IMR-90 (cell line): ENCODE results near the gene KLHDC10. TPM values are rescaled to one million over a fixed set of nuclear protein-coding genes. Genes with fewer than 3 reads are reported as not detected.
A peak's percentile ranks its signal among the peaks of the same experiment; 100 is the strongest.

Experiments used
- ATAC-seq: fragments of 200-7000 bp; cut with Tn5 transposase; 2 replicates; pipeline ENCODE4 v1.9.1; 2020; ENCODE audit warnings: low read depth, mild to moderate bottlenecking, moderate library complexity
- BruUV-seq: library from RNA; stranded (reverse); fragments of 400-500 nt; replicated peaks from 2 replicates; lab custom pipeline; 2021; lab: Mats Ljungman, UMichigan
- CTCF ChIA-PET: fragments of 300-600 bp; formaldehyde crosslinking; extraction: SDS; loops from one replicate; lab custom pipeline; 2021; ENCODE audit warnings: antibody characterized with exemption; lab: Yijun Ruan, JAX
- POLR2A ChIA-PET: fragments of 300-600 bp; sonication (Branson Sonifier 250); formaldehyde crosslinking; loops from one replicate; lab custom pipeline; 2022; ENCODE audit warnings: antibody characterized with exemption; ENCODE audit not compliant: unreplicated experiment; lab: Charles Lee
- DNase-seq: peaks from one replicate; pipeline ENCODE4 v3.0.0; 2013
- H2AFZ ChIP-seq: replicated peaks from 2 replicates; pipeline ENCODE3; 2013; ENCODE audit warnings: low read length, mild to moderate bottlenecking; ENCODE audit not compliant: poor library complexity
- H2AK5ac ChIP-seq: 2 replicates; pipeline ENCODE4 v1.6.1; 2013; ENCODE audit warnings: low read depth, low read length, inconsistent platforms
- H2AK9ac ChIP-seq: replicated peaks from 2 replicates; pipeline ENCODE3; 2013; ENCODE audit warnings: mild to moderate bottlenecking, low read depth, low read length, moderate library complexity; ENCODE audit not compliant: poor library complexity
- H2BK120ac ChIP-seq: 2 replicates; pipeline ENCODE4 v1.6.1; 2013; ENCODE audit warnings: low read depth, low read length, inconsistent platforms
- H2BK15ac ChIP-seq: 3 replicates; pipeline ENCODE4 v1.6.1; 2013; ENCODE audit warnings: low read depth, low read length, inconsistent platforms
- H2BK20ac ChIP-seq: 2 replicates; pipeline ENCODE4 v1.6.1; 2013; ENCODE audit warnings: low read depth, mild to moderate bottlenecking, inconsistent platforms, low read length, moderate library complexity
- H2BK5ac ChIP-seq: 2 replicates; pipeline ENCODE4 v1.6.1; 2013; ENCODE audit warnings: mild to moderate bottlenecking, low read depth, low read length, inconsistent platforms; ENCODE audit not compliant: poor library complexity, severe bottlenecking
- H3K14ac ChIP-seq: replicated peaks from 2 replicates; pipeline ENCODE4 v1.6.1; 2013; ENCODE audit warnings: low read depth, low read length, inconsistent platforms
- H3K18ac ChIP-seq: 2 replicates; pipeline ENCODE4 v1.6.1; 2013; ENCODE audit warnings: low read depth, low read length, control low read depth
- H3K23ac ChIP-seq: 2 replicates; pipeline ENCODE4 v1.6.1; 2013; ENCODE audit warnings: low read depth, low read length, inconsistent platforms
- H3K27ac ChIP-seq: 2 replicates; pipeline ENCODE4 v1.5.1; 2013; ENCODE audit warnings: mild to moderate bottlenecking, control low read depth, low read length; ENCODE audit not compliant: insufficient read depth
- H3K27me3 ChIP-seq: 2 replicates; pipeline ENCODE4 v1.6.1; 2013; ENCODE audit warnings: low read length; ENCODE audit not compliant: control insufficient read depth, insufficient read depth
- H3K36me3 ChIP-seq: 2 replicates; pipeline ENCODE4 v1.6.1; 2013; ENCODE audit warnings: low read length, mixed read lengths; ENCODE audit not compliant: control insufficient read depth, insufficient read depth
- H3K4ac ChIP-seq: 2 replicates; pipeline ENCODE4 v1.6.1; 2013; ENCODE audit warnings: low read depth, low read length, inconsistent platforms
- H3K4me1 ChIP-seq: 2 replicates; pipeline ENCODE4 v1.6.1; 2013; ENCODE audit warnings: low read length, mixed read lengths; ENCODE audit not compliant: control insufficient read depth, insufficient read depth
- H3K4me2 ChIP-seq: 2 replicates; pipeline ENCODE4 v1.6.1; 2013; ENCODE audit warnings: low read depth, mild to moderate bottlenecking, control low read depth, low read length, moderate library complexity
- H3K4me3 ChIP-seq: 2 replicates; pipeline ENCODE4 v1.5.1; 2013; ENCODE audit warnings: low read depth, mild to moderate bottlenecking, control low read depth, low read length, moderate library complexity; ENCODE audit not compliant: insufficient read depth
- H3K56ac ChIP-seq: 2 replicates; pipeline ENCODE4 v1.6.1; 2013; ENCODE audit warnings: low read length, inconsistent platforms; ENCODE audit not compliant: insufficient read depth; ENCODE audit errors: extremely low read depth
- H3K79me1 ChIP-seq, 2 experiments: 2 replicates each; pipeline ENCODE4 v1.6.1; 2013; ENCODE audit warnings: low read length in 2 of 2, inconsistent platforms in 1 of 2, low read depth in 1 of 2
- H3K9ac ChIP-seq: 2 replicates; pipeline ENCODE4 v1.6.1; 2013; ENCODE audit warnings: low read depth, low read length, control low read depth
- H3K9me1 ChIP-seq: 2 replicates; pipeline ENCODE4 v1.6.1; 2013; ENCODE audit warnings: low read length, inconsistent platforms; ENCODE audit not compliant: insufficient read depth
- H3K9me3 ChIP-seq: 2 replicates; pipeline ENCODE4 v1.6.1; 2013; ENCODE audit warnings: low read length; ENCODE audit not compliant: control insufficient read depth, insufficient read depth
- H4K20me1 ChIP-seq: 2 replicates; pipeline ENCODE4 v1.6.1; 2013; ENCODE audit warnings: low read length, inconsistent platforms; ENCODE audit not compliant: insufficient read depth
- H4K5ac ChIP-seq: 2 replicates; pipeline ENCODE4 v1.6.1; 2013; ENCODE audit warnings: mild to moderate bottlenecking, low read depth, low read length, control low read depth
- H4K8ac ChIP-seq, 2 experiments: 2 replicates each; pipeline ENCODE4 v1.6.1; 2013; ENCODE audit warnings: low read depth in 2 of 2, low read length in 2 of 2, control low read depth in 1 of 2, inconsistent platforms in 1 of 2
- H4K91ac ChIP-seq: 2 replicates; pipeline ENCODE4 v1.6.1; 2013; ENCODE audit warnings: low read depth, low read length, inconsistent platforms; ENCODE audit not compliant: insufficient read depth
- CHD1 ChIP-seq: IDR thresholded peaks from 2 replicates; pipeline ENCODE4 v1.6.1; 2012; ENCODE audit warnings: low read depth, low read length, improper control_type of control experiment
- FOS ChIP-seq: fragments of 150-350 bp; IDR thresholded peaks from 2 replicates; pipeline ENCODE4 v1.6.1; 2016; ENCODE audit warnings: low read depth, low read length
- MAFK ChIP-seq: IDR thresholded peaks from 2 replicates; pipeline ENCODE4 v1.6.1; 2012; ENCODE audit warnings: low read depth, low read length, improper control_type of control experiment
- MAZ ChIP-seq: IDR thresholded peaks from 2 replicates; pipeline ENCODE4 v1.6.1; 2012; ENCODE audit warnings: low read depth, mild to moderate bottlenecking, low read length, improper control_type of control experiment, moderate library complexity, borderline replicate concordance
- MXI1 ChIP-seq: IDR thresholded peaks from 2 replicates; pipeline ENCODE4 v1.6.1; 2012; ENCODE audit warnings: low read depth, mild to moderate bottlenecking, low read length, moderate library complexity, borderline replicate concordance
- POLR2A ChIP-seq: IDR thresholded peaks from 2 replicates; pipeline ENCODE4 v1.6.1; 2012; ENCODE audit warnings: mild to moderate bottlenecking, low read depth, low read length
- RAD21 ChIP-seq: IDR thresholded peaks from 2 replicates; pipeline ENCODE4 v1.6.1; 2012; ENCODE audit warnings: low read length, improper control_type of control experiment
- RCOR1 ChIP-seq: IDR thresholded peaks from 2 replicates; pipeline ENCODE4 v1.6.1; 2012; ENCODE audit warnings: mild to moderate bottlenecking, low read length, improper control_type of control experiment; ENCODE audit not compliant: insufficient replicate concordance
- WGBS, 2 experiments: methylation state at CpG; one replicate each; pipeline versions ENCODE4 v1.1.5 to v1.1.7; 2013; ENCODE audit warnings: missing lambda C conversion rate in 2 of 2; ENCODE audit not compliant: insufficient read length in 1 of 2; ENCODE audit errors: extremely low coverage in 2 of 2; 5-methylcytosine and 5-hydroxymethylcytosine counted together
- dilution Hi-C: fragments of 300-500 bp; cut with HindIII; formaldehyde crosslinking; loops from one replicate; pipeline ENCODE4 v1.14.3; 2018; ENCODE audit warnings: low sequenced_read_pairs; ENCODE audit not compliant: unreplicated experiment
- in situ Hi-C: fragments of 300-500 bp; cut with MboI; formaldehyde crosslinking; loops from 3 replicates; pipeline ENCODE4 v1.14.3; 2019; ENCODE audit warnings: low sequenced_read_pairs, inconsistent platforms, mixed read lengths
- intact Hi-C: fragments of 100-400 bp; cut with micrococcal nuclease; formaldehyde crosslinking; loops from 2 replicates; pipeline ENCODE4 v1.10.0; 2022
- polyA plus RNA-seq, 3 experiments: library from polyadenylated mRNA; depleted of rRNA; stranded (reverse); fragments of >200 nt; gene quantifications; 2 replicates each; pipeline ENCODE4 v1.2.3, GENCODE V29; 2012; ENCODE audit warnings: low replicate concordance in 1 of 3
- total RNA-seq: library from RNA; depleted of rRNA; stranded (reverse); fragments of >200 nt; gene quantifications from 2 replicates; pipeline ENCODE4 v1.2.3, GENCODE V29; 2012

KLHDC10 gene
- total and polyA plus RNA-seq, 2 of the 4 experiments (the other 2 are of a cell fraction): 12.4 to 27.1 TPM

DNA sequence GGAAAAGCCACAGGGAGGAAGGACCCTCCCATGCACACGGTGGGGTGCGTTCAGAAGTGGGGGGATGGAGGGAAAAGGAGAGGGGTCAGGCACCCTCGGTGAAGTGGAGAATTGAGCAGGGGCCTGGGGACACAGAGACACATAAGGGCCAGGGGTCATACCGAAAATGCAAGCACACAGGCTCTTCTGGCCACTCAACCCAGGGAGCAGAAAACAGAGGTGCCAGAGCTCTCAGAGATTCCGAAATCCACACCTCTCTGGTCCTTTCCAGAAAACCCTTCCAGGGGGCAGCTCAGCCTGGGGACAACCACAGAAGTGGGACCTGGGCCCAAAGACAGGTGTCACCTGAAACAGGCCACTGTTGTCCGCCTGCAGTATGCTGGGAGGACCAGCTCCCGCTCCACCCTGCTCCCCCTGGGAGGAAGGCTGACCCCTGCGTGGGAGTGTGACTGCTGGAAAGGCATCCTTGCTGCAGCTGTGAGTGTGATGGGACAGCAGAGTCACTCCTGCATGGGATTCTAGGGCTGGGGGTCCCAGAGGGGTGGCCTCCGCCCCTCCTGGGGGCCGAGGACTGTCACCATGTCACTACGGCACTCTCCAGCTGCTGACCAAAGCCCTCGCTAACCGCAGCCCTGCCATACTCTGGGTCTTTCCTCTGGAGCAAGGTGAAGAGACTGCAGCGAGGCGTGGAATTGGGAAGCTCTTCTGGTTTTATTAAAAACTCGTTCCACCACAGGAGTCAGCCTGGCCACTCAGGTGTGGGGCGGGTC lies 71.7 kb downstream of the KLHDC10 start:
- Histone ChIP-seq H3K27me3 (no peaks in the 10 kb centered on the region), H2AFZ (peak overlapping the region; percentile 93), H2BK120ac (0 out of 2 replicates have a peak overlapping the region, but pooled peaks have one; percentile 25), H3K9me3 (no peaks in the 10 kb centered on the region), H3K4ac (peak overlapping the region; percentile 72), H3K14ac (0 out of 2 replicates have a peak overlapping the region, but pooled peaks have one; percentile 0), H3K9ac (peak overlapping the region; percentile 90), H3K36me3 (peaks cover 8% of the 10 kb centered on the region; the same call in 1 of the 2 replicates), H2BK20ac (no peak overlapping the region), H4K91ac (peak overlapping the region; percentile 68; the same call in 1 of the 2 replicates), H2AK5ac (peak overlapping the region; percentile 62; the same call in 1 of the 2 replicates), H4K5ac (peak overlapping the region; percentile 90), H4K8ac (peak overlapping the region; percentile 93 to 97; a peak in 3 of 4 replicates), H3K4me1 (peaks cover 19% of the 10 kb centered on the region), H3K27ac (peak overlapping the region; percentile 1; the same call in 1 of the 2 replicates), H3K56ac (no peak overlapping the region), H4K20me1 (no peaks in the 10 kb centered on the region), H3K4me2 (peak overlapping the region; percentile 57), H3K9me1 (peaks cover 5% of the 10 kb centered on the region; the same call in 1 of the 2 replicates), H2BK15ac (no peak overlapping the region; the same call in 2 of the 3 replicates), H3K18ac (peak overlapping the region; percentile 9; the same call in 1 of the 2 replicates), H2BK5ac (no peak overlapping the region), H2AK9ac (peak overlapping the region; percentile 84), H3K79me1 (no peaks in the 10 kb centered on the region; a peak in 1 of 4 replicates), H3K4me3 (peak overlapping the region; percentile 27), H3K23ac (0 out of 2 replicates have a peak overlapping the region, but pooled peaks have one; percentile 38)
- DNase-seq: no peak
- POLR2A ChIA-PET: no interaction called here
- TF ChIP-seq MXI1 (no peak), MAFK (no peak), CHD1 (no peak), MAZ (no peak), RCOR1 (no peak), RAD21 (no peak), POLR2A (no peak), FOS (no peak)
- no TSS peak for BruUV-seq
- CTCF ChIA-PET: no interaction called here
- dilution Hi-C loops: no loop called here
- ATAC-seq: 0 out of 2 replicates have a peak, but pooled peaks have one; percentile 5
- in situ Hi-C loops: no loop called here
- 75% methylated on average over 8 of the region's 17 CpGs; no CpG with 5 or more reads in 1 of the 2 experiments for WGBS, 2 experiments
- intact Hi-C loops: no loop called here
